H1 (cell line): ENCODE data around the gene PCDHGA8.
"Not testable (repeated sequence)": the region's sequence is repeated elsewhere in the genome, so short reads cannot be mapped to it uniquely, and the experiment has no call there.

ENCODE experiments used
- BRCA1 ChIP-seq: IDR thresholded peaks from 2 replicates; pipeline ENCODE4 v1.6.1; 2012; ENCODE audit warnings: low read depth, low read length, improper control_type of control experiment
- EP300 ChIP-seq, 2 experiments: IDR thresholded peaks; 1 replicate in 1 of 2; 2 replicates in 1 of 2; pipeline ENCODE4 v1.6.1; 2011 to 2012; ENCODE audit warnings: low read depth in 2 of 2, low read length in 2 of 2, mild to moderate bottlenecking in 2 of 2, borderline replicate concordance in 1 of 2, inconsistent platforms in 1 of 2, moderate library complexity in 1 of 2
- GABPA ChIP-seq: IDR thresholded peaks from 2 replicates; pipeline ENCODE4 v1.6.1; 2011; ENCODE audit warnings: mild to moderate bottlenecking, low read length, moderate library complexity, borderline replicate concordance; ENCODE audit not compliant: insufficient read depth
- GTF2F1 ChIP-seq: IDR thresholded peaks from 2 replicates; pipeline ENCODE4 v1.6.1; 2012; ENCODE audit warnings: low read depth, low read length, improper control_type of control experiment, borderline replicate concordance
- POLR2A ChIP-seq, 2 experiments: IDR thresholded peaks; 1 replicate in 1 of 2; 2 replicates in 1 of 2; pipeline ENCODE4 v1.6.1; 2011; ENCODE audit warnings: low read depth in 2 of 2, low read length in 2 of 2, mild to moderate bottlenecking in 2 of 2; ENCODE audit errors: control extremely low read depth in 1 of 2
- POU5F1 ChIP-seq: IDR thresholded peaks from 2 replicates; pipeline ENCODE4 v1.6.1; 2011; ENCODE audit warnings: low read depth, mild to moderate bottlenecking, low read length, moderate library complexity
- RBBP5 ChIP-seq: IDR thresholded peaks from 2 replicates; pipeline ENCODE4 v1.7.1; 2012; ENCODE audit warnings: low read depth, mild to moderate bottlenecking, inconsistent platforms, low read length, moderate library complexity, borderline replicate concordance
- RXRA ChIP-seq: IDR thresholded peaks from 2 replicates; pipeline ENCODE4 v1.6.1; 2011; ENCODE audit warnings: low read depth, mild to moderate bottlenecking, low read length, moderate library complexity; ENCODE audit not compliant: insufficient read depth
- SAP30 ChIP-seq: fragments of 300-600 bp; sonication (generic); IDR thresholded peaks from 2 replicates; pipeline ENCODE4 v1.7.1; 2012; ENCODE audit warnings: low read length, moderate library complexity, mild to moderate bottlenecking, inconsistent platforms; ENCODE audit not compliant: insufficient read depth, insufficient replicate concordance
- SP1 ChIP-seq: IDR thresholded peaks from 2 replicates; pipeline ENCODE4 v1.6.1; 2011; ENCODE audit warnings: low read depth, low read length
- TAF7 ChIP-seq: optimal IDR thresholded peaks from 2 replicates; pipeline ENCODE3; 2011; ENCODE audit warnings: low read depth, mild to moderate bottlenecking, inconsistent platforms, low read length, moderate library complexity, borderline replicate concordance
- TCF12 ChIP-seq: IDR thresholded peaks from 2 replicates; pipeline ENCODE4 v1.6.1; 2011; ENCODE audit warnings: low read depth, mild to moderate bottlenecking, low read length
- TF ChIP-seq, protein P1 (sequence below), 3 experiments: IDR thresholded peaks; 1 replicate in 2 of 3; 2 replicates in 1 of 3; pipeline versions ENCODE4 v1.5.1 to v1.6.1; 2011; ENCODE audit warnings: low read length in 3 of 3, mild to moderate bottlenecking in 3 of 3, inconsistent platforms in 2 of 3, low read depth in 1 of 3, moderate library complexity in 1 of 3; ENCODE audit not compliant: insufficient read depth in 1 of 3; ENCODE audit errors: control extremely low read depth in 1 of 3

DNA sequence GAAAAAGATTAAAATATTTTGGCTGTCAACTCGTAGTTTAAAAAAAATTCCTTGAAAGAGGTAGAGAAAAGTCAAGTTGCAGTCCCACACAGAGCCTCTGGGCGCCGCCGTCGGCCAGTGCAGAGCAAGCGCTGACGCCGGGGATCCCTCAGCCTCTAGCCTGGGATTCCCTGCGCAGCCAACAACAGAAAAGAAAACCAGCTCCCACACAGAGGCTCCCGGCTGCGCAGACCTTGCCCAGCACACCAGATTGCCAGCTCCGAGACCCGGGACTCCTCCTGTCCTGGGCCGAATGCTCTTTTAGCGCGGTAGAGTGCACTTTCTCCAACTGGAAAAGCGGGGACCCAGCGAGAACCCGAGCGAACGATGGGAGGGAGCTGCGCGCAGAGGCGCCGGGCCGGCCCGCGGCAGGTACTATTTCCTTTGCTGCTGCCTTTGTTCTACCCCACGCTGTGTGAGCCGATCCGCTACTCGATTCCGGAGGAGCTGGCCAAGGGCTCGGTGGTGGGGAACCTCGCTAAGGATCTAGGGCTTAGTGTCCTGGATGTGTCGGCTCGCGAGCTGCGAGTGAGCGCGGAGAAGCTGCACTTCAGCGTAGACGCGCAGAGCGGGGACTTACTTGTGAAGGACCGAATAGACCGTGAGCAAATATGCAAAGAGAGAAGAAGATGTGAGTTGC is 25.2 kb downstream of the PCDHGA8 start, which contains the start of gene PCDHGB7:
- TF ChIP-seq POU5F1; RXRA; TAF7; BRCA1; GTF2F1; SAP30; POLR2A (IDR thresholded peaks at IDR 0.05; ENCODE audit: control extremely low read depth in 1 of 2, low read depth in 2 of 2, low read length in 2 of 2); SP1; EP300 (IDR thresholded peaks at IDR 0.05; ENCODE audit: borderline replicate concordance in 1 of 2, low read depth in 2 of 2, low read length in 2 of 2); TCF12: not testable (repeated sequence)
- TF ChIP-seq RBBP5 (peak; percentile 68), GABPA (0 out of 2 replicates have a peak, but pooled peaks have one; percentile 28)
- TF ChIP-seq, protein P1, sequence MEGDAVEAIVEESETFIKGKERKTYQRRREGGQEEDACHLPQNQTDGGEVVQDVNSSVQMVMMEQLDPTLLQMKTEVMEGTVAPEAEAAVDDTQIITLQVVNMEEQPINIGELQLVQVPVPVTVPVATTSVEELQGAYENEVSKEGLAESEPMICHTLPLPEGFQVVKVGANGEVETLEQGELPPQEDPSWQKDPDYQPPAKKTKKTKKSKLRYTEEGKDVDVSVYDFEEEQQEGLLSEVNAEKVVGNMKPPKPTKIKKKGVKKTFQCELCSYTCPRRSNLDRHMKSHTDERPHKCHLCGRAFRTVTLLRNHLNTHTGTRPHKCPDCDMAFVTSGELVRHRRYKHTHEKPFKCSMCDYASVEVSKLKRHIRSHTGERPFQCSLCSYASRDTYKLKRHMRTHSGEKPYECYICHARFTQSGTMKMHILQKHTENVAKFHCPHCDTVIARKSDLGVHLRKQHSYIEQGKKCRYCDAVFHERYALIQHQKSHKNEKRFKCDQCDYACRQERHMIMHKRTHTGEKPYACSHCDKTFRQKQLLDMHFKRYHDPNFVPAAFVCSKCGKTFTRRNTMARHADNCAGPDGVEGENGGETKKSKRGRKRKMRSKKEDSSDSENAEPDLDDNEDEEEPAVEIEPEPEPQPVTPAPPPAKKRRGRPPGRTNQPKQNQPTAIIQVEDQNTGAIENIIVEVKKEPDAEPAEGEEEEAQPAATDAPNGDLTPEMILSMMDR (IDR thresholded peaks at IDR 0.05; ENCODE audit: control extremely low read depth in 1 of 3, insufficient read depth in 1 of 3, low read depth in 1 of 3, low read length in 3 of 3): peak; percentile 76 to 96 (median 81)
